Endodermal cell (in vitro differentiated cells): ENCODE data around the gene MLH1. TPM values are rescaled to one million over a fixed set of nuclear protein-coding genes. Genes with fewer than 3 reads are reported as not detected.

Experiments used
- DNase-seq: peaks from one replicate; pipeline ENCODE4 v3.0.0-alpha.2; 2017
- H3K27ac ChIP-seq: 2 replicates; pipeline ENCODE4 v1.5.1; 2013; ENCODE audit warnings: mild to moderate bottlenecking, low read depth, low read length, moderate library complexity
- H3K27me3 ChIP-seq: 2 replicates; pipeline ENCODE4 v1.6.1; 2013; ENCODE audit warnings: mild to moderate bottlenecking, low read length, moderate library complexity; ENCODE audit not compliant: insufficient read depth, control insufficient read depth, poor library complexity, severe bottlenecking
- H3K36me3 ChIP-seq: 2 replicates; pipeline ENCODE4 v1.7.0; 2013; ENCODE audit warnings: mild to moderate bottlenecking, low read length, moderate library complexity; ENCODE audit not compliant: control insufficient read depth, insufficient read depth
- H3K4me1 ChIP-seq: one replicate; pipeline ENCODE4 v1.7.0; 2013; ENCODE audit warnings: low read length; ENCODE audit not compliant: control insufficient read depth, insufficient read depth
- H3K4me3 ChIP-seq: 2 replicates; pipeline ENCODE4 v1.5.1; 2013; ENCODE audit warnings: mild to moderate bottlenecking, low read length, moderate library complexity
- H3K9ac ChIP-seq: 2 replicates; pipeline ENCODE4 v1.6.1; 2013; ENCODE audit warnings: mild to moderate bottlenecking, low read length, moderate library complexity; ENCODE audit not compliant: poor library complexity, severe bottlenecking; ENCODE audit errors: extremely low read depth
- H3K9me3 ChIP-seq: 2 replicates; pipeline ENCODE4 v1.6.1; 2013; ENCODE audit warnings: mild to moderate bottlenecking, low read length, moderate library complexity; ENCODE audit not compliant: control insufficient read depth
- H3K27ac Mint-ChIP-seq: 2 replicates; pipeline ENCODE4 v1.8.0; 2020; ENCODE audit warnings: mixed read lengths
- H3K27me3 Mint-ChIP-seq: 2 replicates; pipeline ENCODE4 v1.8.0; 2021; ENCODE audit warnings: mild to moderate bottlenecking, mixed read lengths; ENCODE audit not compliant: insufficient read depth
- H3K36me3 Mint-ChIP-seq: 2 replicates; pipeline ENCODE4 v1.8.0; 2020; ENCODE audit warnings: low read depth, mixed read lengths
- H3K4me1 Mint-ChIP-seq: 2 replicates; pipeline ENCODE4 v1.8.0; 2020; ENCODE audit warnings: mixed read lengths
- H3K4me3 Mint-ChIP-seq: 2 replicates; pipeline ENCODE4 v1.8.0; 2020; ENCODE audit warnings: mild to moderate bottlenecking, moderate library complexity, mixed read lengths
- H3K9me3 Mint-ChIP-seq: 2 replicates; pipeline ENCODE4 v1.8.0; 2020; ENCODE audit warnings: mild to moderate bottlenecking, mixed read lengths
- WGBS, 2 experiments: methylation state at CpG; one replicate each; pipeline versions ENCODE4 v1.1.5 to v1.1.7; 2013; ENCODE audit warnings: missing lambda C conversion rate in 2 of 2, mixed read lengths in 1 of 2; ENCODE audit not compliant: insufficient coverage in 1 of 2, insufficient read length in 1 of 2; 5-methylcytosine and 5-hydroxymethylcytosine counted together
- total RNA-seq, 2 donors: library from RNA; stranded (reverse); fragmentation: NEBNext Ultra II Directional in 1 of 2; extraction: Animal tissue kit (Norgen Biotek cat#: 25700) in 1 of 2; gene quantifications; 2 replicates in 1 of 2; 3 replicates in 1 of 2; pipeline ENCODE4 v1.2.1, GENCODE V29; 2021
- TF ChIP-seq, protein P1 (sequence below): fragments of 200-600 bp; sonication (generic); conservative IDR thresholded peaks from 2 replicates; pipeline ENCODE4 v1.5.0; 2021; ENCODE audit warnings: antibody characterized with exemption, mild to moderate bottlenecking

MLH1 gene
- total RNA-seq, 2 donors from 2014 or later: 36.4 to 47.0 TPM

DNA sequence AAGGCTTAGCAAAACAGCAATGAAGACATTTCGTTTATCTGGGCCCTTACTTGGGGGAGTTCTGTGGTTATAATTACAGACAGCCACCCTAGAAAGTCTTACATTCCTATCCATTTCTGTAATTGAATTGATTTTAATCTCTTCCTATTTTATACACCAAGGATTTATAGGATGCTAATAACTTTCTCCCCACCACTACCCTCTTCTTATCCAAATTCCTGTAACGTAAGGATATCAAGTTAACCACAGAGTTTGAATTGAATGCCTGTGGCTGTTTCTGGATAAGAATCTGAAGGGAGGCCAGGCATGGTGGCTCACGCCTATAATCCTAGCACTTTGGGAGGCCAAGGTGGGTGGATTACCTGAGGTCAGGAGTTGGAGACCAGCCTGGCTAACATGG lies 78.6 kb downstream of the MLH1 start:
- 83 to 95% methylated on average over 2 to 3 of the region's 3 CpGs for WGBS, 2 experiments
- Mint-ChIP-seq H3K9me3 (no peaks in the 10 kb centered on the region), H3K27ac (no peak overlapping the region)

DNA sequence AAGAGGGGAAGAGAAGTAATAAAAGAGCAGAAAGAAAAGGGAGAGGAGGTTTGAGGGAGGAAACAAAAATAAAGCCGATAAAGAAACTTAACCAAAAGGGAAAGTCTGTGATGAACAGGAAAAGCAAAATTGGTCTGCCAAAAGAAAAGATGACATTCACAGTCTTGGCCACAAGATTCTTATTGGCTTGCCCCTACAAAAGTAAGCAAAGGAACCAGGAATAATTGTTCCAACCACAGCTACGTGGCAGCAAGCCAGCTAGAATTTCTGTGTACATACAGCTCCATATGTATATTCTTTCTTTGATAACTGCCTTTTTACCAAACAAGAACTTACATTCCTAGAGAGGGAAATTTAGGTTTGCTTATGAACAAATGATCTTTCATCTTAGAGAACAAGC lies 79.6 kb downstream of the MLH1 start:
- H3K9me3 Mint-ChIP-seq: no peaks in the 10 kb centered on the region
- Histone ChIP-seq H3K27ac (no peak overlapping the region), H3K4me3 (no peak overlapping the region), H3K9me3 (no peaks in the 10 kb centered on the region), H3K27me3 (no peaks in the 10 kb centered on the region), H3K9ac (no peak overlapping the region), H3K36me3 (peaks cover 36% of the 10 kb centered on the region), H3K4me1 (no peaks in the 10 kb centered on the region)
- no peak overlapping the region for H3K27ac Mint-ChIP-seq
- WGBS, 2 experiments: 91 to 100% methylated on average over 1 to 2 of the region's 2 CpGs
- no peaks in the 10 kb centered on the region for H3K4me1 Mint-ChIP-seq
- DNase-seq: no peak
- H3K36me3 Mint-ChIP-seq: peaks cover 35% of the 10 kb centered on the region
- TF ChIP-seq, protein P1, sequence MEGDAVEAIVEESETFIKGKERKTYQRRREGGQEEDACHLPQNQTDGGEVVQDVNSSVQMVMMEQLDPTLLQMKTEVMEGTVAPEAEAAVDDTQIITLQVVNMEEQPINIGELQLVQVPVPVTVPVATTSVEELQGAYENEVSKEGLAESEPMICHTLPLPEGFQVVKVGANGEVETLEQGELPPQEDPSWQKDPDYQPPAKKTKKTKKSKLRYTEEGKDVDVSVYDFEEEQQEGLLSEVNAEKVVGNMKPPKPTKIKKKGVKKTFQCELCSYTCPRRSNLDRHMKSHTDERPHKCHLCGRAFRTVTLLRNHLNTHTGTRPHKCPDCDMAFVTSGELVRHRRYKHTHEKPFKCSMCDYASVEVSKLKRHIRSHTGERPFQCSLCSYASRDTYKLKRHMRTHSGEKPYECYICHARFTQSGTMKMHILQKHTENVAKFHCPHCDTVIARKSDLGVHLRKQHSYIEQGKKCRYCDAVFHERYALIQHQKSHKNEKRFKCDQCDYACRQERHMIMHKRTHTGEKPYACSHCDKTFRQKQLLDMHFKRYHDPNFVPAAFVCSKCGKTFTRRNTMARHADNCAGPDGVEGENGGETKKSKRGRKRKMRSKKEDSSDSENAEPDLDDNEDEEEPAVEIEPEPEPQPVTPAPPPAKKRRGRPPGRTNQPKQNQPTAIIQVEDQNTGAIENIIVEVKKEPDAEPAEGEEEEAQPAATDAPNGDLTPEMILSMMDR: no peak
- H3K27me3 Mint-ChIP-seq: no peaks in the 10 kb centered on the region
- no peak overlapping the region for H3K4me3 Mint-ChIP-seq

More for the DNA sequence above, 78.6 kb downstream of the MLH1 start:
- H3K4me1 ChIP-seq: no peaks in the 10 kb centered on the region
- no peaks in the 10 kb centered on the region for H3K27me3 Mint-ChIP-seq
- no peak overlapping the region for H3K9ac ChIP-seq
- DNase-seq: no peak
- H3K4me3 ChIP-seq: no peak overlapping the region
- H3K4me3 Mint-ChIP-seq: no peak overlapping the region
- H3K9me3 ChIP-seq: no peaks in the 10 kb centered on the region
- peaks cover 36% of the 10 kb centered on the region for H3K36me3 ChIP-seq
- no peak overlapping the region for H3K27ac ChIP-seq
- H3K27me3 ChIP-seq: no peaks in the 10 kb centered on the region
- peaks cover 30% of the 10 kb centered on the region for H3K36me3 Mint-ChIP-seq
- no peaks in the 10 kb centered on the region for H3K4me1 Mint-ChIP-seq
- TF ChIP-seq, protein P1: no peak

DNA sequence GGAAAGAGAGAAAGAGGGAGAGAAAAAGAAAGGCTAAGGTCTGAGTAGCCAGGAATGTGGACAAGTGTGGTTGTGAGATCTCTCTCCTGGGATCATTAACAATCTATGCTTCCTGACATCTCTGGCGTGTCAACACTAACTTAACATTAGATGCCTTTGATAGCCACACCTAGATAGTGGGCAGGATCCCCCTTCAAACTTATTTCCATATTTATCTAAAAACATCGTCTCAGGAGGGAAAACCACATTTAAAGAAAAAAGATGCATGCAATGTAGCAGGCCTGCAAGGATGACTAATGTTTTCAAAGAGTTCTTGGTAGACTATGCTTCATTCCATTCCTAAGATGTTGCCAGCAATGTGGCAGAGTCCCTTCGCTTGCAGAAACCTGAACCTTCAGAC lies 80.9 kb downstream of the MLH1 start:
- Histone ChIP-seq H3K36me3 (peaks cover 34% of the 10 kb centered on the region), H3K27ac (no peak overlapping the region), H3K9me3 (no peaks in the 10 kb centered on the region), H3K9ac (no peak overlapping the region), H3K4me3 (no peak overlapping the region), H3K4me1 (no peaks in the 10 kb centered on the region), H3K27me3 (no peaks in the 10 kb centered on the region)
- 61 to 96% methylated on average over 2 to 3 of the region's 3 CpGs for WGBS, 2 experiments
- TF ChIP-seq, protein P1: no peak
- H3K27me3 Mint-ChIP-seq: no peaks in the 10 kb centered on the region
- DNase-seq: no peak
- H3K9me3 Mint-ChIP-seq: no peaks in the 10 kb centered on the region
- no peak overlapping the region for H3K27ac Mint-ChIP-seq
- peaks cover 33% of the 10 kb centered on the region for H3K36me3 Mint-ChIP-seq
- H3K4me3 Mint-ChIP-seq: no peak overlapping the region
- no peaks in the 10 kb centered on the region for H3K4me1 Mint-ChIP-seq
